G401.6 (cell line): ENCODE results near the gene FRYL.
"Not testable (repeated sequence)": the region's sequence is repeated elsewhere in the genome, so short reads cannot be mapped to it uniquely, and the experiment has no call there.

Source experiments
- FAIRE-seq: peaks from 2 replicates; lab custom pipeline; 2012; peaks lifted over from hg19 to GRCh38; lab: Jason Lieb, UNC

Gene FRYL

DNA sequence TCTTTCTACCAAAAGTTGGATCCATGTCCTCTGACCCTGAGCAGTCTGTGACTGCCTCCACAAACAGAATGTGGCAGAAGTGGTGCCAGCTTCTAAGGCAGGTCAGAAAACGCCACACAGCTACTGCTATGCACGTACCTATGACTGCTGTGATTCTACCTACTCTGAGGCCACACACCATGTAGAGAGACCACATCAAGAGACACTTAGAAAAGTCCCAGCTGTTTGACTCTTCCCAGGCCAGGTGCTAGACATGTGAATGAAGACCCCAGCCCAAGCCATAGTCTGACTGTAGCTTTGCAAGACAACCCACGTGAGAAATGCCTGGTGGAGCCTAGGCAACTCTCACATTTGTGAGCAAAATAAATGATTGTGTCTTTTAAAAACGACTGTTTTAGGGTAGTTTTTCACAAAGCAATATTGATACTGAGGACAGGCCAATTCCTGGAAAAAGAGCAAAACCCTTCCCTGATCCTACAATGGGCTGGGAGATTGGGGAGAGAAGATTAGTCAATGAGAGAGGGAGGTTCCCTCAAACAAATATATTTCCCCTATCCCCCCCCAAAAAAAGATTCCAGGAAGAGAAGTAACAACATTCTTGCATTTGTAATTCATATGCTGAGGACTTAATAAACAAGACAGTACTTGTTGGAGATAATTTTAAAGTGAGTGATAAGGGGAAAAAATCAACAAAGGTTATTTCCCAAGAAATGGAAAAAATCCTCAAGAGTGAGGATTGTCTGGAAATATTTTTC, 33.3 kb downstream of the FRYL start:
- no peak for FAIRE-seq

DNA sequence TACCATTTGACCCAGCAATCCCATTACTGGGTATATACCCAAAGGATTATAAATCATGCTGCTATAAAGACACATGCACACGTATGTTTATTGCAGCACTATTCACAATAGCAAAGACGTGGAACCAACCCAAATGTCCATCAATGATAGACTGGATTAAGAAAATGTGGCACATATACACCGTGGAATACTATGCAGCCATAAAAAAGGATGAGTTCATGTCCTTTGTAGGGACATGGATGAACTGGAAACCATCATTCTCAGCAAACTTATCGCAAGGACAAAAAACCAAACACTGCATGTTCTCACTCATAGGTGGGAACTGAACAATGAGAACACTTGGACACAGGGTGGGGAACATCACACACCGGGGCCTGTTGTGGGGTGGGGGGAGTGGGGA, 34.9 kb downstream of the FRYL start:
- FAIRE-seq = not testable (repeated sequence)

DNA sequence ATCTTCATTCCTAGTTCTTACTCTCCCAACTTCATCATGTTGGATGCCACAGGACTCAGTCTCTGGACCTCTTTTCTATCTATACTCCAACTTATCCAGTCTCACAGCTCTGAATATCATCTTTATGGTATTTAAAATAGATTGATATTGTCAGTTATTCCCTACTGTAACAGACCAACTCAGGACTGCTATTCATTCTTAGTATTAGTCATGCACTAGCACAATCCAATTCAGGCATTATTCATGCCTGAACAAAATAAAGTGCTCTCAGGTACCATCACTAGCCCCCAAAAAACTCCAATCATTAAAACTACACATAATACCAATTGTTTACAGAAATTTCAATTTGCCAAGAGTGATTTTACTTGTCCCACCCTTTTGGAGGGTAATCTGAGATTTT, 37.7 kb downstream of the FRYL start:
- no peak for FAIRE-seq

DNA sequence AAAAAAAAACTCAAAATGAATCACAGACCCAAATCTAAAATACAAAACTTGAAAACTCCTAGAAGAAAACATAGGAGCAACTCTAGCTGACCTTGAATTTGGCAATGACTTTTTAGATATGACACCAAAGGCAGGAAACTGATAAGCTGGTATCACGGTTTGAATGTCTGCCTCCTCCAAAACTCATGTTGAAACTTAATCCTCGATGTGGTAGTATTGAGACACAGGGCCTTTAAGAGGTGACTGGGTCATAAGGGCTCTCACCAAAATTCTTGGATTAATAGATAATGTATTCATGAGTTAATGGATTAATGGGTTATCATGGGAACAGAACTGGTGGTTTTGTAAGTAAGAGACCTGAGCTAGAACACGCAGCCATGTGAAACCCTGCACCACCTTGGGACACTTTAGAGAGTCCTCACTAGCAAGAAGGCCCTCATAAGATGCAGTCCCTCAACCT, 40.5 kb downstream of the FRYL start:
- FAIRE-seq = no peak

DNA sequence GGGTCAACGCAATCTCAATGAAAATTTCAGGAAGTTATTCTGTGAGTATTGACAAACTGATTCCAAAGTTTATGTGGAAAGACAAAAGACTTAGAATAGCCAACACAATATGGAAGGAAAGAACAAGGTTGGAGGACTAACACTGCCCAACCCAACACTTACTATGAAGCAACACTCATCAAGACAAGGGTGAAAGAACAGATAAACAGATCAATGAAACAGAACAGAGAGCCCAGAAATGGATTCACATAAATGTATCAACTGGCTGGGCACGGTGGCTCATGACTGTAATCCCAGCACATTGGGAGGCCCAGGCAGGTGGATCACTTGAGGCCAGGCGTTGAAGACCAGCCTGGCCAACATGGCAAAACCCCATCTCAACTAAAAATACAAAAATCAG, 41.2 kb downstream of the FRYL start:
- FAIRE-seq = no peak

DNA sequence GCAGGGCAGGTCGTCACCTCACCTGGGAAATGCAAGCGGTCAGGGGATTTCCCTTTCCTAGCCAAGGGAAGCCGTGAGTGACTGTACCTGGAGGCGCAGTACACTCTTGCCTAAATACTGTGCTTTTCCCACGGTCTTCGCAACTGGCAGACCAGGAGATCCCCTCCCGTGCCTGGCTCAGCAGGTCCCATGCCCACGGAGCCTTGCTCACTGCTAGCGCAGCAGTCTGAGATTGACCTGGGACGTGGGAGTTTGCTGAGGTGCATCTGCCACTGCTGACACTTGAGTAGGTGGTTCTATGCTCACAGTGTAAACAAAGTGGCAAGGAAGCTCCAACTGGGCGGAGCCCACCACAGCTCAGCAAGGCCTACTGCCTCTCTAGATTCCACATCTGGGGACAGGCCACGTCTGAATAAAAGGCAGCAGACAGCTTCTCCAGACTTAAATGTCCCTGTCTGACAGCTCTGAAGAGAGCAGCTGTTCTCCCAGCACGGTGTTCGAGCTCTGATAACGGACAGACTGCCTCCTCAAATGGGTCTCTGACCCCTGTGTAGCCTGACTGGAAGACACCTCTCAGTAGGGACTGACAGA, 51.1 kb downstream of the FRYL start:
- not testable (repeated sequence) for FAIRE-seq

DNA sequence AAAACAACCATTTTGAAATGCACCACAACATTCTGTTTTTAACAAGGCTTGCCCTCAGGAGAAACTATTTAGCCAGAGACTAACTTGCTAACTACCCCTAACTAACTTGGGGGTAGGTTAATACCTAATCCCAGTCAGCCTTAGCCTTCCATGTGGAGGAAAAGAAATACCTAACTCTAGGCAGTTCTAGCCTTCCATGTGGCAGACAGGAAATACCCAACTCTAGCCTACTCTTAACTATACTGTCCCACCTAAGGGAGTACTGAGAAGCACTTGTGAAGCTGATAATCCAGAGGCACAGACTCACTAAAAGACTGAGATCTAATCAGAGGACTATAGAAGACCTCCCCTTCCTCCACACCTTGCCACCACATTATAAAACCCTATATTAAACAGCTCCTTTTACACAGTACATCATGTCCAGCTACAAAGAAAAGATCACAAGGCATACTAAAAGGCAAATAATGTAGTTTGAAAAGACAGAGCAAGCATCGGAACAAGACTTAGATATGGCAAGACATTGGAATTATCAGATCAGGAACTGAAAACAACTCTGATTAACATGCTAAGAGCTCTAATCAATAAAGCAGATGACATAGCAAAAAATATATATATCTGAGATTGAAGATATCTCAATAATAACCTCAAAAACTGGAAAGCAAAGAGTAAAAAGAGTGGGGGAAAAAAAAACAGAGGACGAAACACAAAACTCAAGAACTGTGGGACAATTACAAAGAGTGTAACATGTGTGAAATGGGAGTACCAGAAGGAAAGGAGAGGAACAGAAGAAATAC, 52.2 kb downstream of the FRYL start:
- no peak for FAIRE-seq

DNA sequence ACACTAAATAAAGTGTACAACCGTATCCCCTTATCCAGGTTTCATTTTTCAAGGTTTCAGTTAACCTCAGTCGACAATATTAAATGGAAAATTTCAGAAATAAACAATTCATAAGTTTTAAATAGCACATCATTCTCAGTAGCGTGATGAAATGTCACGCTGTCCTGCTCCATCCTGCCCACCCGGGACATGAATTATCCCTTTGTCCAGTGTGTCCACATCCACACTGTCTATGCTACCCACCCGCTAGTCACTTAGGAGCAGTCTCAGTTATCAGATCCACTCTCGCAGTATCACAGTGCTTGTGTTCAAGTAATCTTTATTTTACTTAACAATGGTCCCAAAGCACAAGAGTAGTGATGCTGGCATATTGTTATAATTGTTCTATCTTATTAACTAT, 54.7 kb downstream of the FRYL start:
- FAIRE-seq = no peak

DNA sequence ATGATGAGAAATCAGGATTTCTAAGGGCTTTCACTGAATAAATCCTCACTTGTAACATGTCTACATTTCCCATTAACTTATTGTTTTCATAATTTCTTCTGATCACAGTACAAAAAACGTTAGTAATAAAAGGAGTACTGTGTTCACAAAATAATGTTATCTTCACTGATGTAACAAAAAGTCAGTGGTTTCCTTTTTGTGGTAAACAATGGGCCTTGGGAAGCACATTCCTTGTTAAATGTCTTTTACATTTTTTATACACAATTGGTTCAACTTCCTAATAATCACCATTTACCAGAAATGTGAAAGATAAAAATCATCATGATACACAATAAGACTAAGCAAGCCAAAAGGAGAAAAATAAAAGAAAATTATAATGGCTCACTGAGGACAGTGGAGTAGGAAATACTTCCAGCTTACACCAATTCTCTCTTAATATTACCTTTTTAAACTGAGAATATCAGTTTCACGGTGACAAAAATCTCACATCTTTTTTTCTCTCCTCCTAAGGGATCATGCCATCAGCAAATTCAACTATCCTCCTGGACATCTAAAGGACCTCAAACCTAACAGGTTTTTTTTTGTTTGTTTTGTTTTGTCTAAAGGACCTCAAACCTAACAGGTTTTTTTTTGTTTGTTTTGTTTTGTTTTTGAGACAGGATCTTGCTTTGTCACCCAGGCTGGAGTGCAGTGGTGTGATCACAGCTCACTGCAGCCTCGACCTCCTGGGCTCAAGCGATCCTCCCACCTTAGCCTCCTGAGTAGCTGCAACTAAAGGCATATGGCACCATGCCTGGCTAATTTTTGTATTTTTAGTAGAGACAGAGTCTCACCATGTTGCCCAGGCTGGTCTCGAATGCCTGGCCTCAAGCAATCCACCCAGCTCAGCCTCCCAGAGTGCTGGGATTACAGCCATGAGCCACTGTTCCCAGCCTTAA, 57.3 kb downstream of the FRYL start:
- peak; percentile 3 for FAIRE-seq

DNA sequence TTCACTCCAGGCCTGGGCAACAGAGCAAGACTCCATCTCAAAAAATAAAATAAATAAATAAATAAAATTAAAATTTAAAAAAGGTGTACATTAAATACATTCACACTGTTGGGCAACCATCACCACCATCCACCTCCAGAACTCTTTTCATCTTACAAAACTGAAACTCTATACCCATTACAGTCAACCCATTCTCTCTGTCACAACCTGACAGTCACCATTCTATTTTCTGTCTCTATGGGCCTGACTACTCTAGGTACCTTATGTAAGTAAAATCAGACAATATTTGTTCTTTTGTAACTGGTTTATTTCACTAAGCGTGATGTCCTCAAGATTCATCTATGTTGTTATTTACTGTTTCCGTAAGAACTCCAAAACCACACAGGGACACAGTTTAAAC, 59.6 kb downstream of the FRYL start:
- FAIRE-seq = no peak

DNA sequence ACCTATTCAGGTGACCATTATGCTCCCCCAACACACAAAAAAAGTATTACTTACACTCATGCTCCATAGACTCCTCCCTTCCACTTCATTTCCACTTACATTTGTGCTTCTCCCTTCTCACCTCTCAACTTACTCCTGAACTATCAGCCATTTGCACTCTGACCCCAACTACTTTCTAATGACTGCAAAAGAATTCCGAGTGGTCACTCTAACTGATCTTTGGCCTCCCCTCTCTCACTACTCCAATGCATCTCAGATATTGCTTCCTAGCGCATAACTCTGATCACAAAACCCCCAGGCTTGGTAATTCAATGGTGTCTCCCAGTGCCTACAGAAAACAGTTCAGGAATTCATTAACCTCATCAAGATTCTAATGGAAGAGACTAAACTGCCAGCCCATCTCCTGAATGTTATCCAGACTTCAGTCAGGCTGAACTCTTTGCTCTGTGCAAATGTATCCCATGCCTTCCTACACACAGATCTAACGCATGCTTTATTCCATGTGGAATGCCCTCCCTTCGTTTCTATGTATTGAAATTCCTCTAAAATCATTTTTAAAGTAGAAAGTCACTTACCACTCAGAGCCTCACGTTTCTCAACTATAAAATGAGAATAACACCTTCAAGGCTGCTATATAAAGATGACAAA, 61.1 kb downstream of the FRYL start:
- FAIRE-seq = no peak

DNA sequence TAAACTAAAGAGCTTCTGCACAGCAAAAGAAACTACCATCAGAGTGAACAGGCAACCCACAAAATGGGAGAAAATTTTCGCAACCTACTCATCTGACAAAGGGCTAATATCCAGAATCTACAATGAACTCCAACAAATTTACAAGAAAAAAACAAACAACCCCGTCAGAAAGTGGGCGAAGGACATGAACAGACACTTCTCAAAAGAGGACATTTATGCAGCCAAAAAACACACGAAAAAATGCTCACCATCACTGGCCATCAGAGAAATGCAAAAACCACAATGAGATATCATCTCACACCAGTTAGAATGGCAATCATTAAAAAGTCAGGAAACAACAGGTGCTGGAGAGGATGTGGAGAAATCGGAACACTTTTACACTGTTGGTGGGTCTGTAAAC, 63.8 kb downstream of the FRYL start:
- not testable (repeated sequence) for FAIRE-seq

DNA sequence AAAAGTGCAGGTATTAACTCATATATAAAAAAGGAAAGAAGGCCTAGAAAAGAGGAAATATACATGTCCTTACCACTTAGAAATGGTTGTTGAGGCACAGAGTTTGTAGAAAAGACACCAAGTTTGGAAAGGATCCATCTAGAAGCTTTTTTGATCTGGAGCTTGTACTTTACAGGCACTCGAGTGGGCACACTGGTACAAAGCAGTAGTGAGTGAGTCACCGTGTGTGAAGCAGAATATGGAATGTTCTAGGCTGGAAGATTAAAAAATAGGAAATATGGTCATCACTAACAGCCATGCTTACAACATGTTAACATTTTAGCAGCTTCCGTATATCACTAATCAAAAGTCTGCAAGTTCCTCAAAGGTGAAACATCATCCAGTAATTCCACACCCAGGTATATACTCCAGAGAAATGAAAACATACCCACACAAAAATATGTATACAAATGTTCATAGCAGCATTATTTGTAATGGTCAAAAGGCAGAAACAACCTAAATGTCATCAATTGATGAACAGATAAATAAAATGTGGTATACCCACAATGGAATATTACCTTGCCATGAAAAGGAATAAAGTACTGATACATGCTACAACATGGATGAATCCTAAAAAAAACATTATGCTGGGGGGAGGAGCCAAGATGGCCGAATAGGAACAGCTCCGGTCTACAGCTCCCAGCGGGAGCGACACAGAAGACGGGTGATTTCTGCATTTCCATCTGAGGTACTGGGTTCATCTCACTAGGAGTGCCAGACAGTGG, 69.5 kb downstream of the FRYL start:
- no peak for FAIRE-seq

DNA sequence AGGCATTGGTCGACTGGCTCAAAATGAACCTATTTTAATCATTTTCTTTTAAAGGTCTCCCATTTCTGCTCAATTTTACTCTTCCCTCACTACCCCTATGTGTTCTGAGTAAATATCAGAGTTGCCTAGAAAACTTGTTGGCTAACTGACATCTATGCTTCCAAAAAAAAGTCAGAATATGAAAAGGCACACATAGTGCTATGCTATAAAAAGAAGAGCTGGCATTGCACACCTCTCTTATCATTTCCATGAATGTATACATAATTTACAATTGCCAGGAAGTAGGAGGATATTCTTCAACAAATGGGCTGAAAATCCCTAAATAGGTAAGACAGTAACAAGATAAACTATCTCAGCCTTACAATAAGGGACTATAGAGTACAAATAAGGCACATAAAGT, 70.2 kb downstream of the FRYL start:
- FAIRE-seq = no peak

DNA sequence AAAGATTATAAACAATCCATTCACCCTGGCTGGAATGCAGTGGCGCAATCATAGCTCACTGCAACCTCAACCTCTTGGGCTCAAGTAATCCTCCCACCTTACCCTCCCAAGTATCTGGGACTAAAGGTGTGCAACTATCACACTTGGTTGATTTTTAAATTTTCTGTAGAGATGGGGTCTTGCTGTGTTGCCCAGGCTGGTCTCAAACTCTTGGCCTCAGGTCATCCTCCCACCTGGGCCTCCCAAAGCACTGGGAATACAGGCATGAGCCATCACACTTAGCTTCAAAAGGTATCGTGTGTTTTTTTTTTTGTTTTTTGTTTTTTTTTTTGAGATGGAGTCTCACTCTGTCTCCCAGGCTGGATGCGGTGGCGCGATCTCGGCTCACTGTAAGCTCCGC, 71.5 kb downstream of the FRYL start:
- no peak for FAIRE-seq

DNA sequence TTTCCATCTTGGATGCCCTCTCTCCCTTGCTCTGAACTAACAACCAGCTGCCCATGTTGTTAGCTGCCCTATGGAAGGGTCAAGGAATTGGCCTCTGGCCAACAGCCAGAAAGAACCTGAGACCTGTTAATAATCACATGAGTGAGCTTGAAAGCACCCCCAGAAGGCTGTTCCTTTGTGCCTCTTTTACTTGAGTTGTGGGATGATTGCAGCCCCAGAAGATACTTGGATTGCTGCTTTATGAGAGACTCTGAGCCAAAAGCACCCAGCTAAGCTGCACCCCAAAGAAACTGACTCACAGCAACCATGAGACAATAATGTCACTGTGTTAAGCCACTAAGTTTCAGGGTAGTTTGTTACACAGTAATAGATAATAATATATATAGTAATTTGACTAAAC, 73.3 kb downstream of the FRYL start:
- FAIRE-seq = no peak

DNA sequence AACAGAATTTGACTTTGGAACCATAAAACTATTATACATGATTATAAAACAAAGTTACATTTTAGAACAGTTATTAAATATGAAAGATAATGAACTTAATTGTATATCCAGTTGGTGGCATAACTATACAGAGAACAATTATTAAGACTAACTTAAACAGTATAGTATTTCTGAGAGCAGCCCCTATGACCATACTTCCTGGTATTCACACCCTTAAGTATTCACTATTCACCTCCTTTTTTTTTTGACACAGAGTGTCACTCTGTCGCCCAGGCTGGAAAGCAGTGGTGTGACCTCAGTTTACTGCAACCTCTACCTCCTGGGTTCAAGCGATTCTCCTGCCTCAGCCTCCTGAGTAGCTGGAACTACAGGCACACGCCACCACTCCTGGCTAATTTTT, 74.5 kb downstream of the FRYL start:
- no peak for FAIRE-seq

DNA sequence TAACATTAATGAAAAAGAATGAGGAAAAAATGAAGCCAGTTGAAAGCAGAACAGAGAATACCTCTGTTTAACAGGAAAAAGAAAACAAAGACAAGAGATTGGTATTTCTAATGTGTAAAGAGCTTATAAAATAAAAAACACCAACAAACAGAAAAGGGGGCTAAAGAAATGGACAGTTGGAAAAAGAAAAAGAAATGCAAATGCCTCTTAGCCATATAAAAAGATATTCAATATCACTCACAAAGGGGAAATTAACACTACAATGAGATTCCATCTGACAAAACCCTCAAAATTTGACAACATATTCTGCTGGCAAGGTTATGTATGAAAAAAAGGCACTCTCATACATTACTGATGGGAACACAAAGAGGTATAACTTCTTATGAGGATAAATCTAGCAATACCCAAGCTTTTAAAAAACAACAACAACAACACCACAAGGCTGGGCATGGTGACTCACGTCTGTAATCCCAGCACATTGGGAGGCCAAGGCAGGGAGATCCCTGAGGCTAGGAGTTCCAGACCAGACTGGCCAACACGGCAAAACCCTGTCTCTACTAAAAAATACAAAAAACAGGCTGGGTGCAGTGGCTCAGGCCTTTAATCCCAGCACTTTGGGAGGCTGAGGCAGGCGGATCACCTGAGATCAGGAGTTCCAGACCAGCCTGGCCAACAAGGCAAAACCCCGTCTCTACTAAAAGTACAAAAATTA, 75.8 kb downstream of the FRYL start:
- FAIRE-seq = peak; percentile 6

DNA sequence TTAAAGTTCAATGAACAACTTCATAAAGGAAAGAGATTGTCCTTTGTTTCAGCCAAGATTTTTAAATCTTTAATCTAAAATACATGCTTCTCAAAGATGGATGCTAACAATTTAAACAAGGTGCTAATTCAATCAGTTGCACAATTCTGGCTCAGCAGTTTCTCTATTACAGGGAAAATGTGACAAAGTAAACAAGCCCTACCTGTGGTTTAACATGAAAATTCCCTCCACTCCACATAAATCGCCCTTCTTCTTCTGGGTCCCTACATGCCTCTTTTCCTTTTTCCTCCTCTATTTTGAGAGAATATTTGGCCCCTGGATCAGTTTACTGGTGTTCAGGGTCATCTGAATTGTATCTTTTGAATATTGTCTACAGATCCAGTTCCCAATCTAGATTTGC, 80.6 kb downstream of the FRYL start:
- FAIRE-seq = no peak
